GM23248 (cell line): ENCODE results near the gene LOC128125822.

Experiments used
- EZH2 ChIP-seq: fragments of 200-600 bp; sonication (generic); IDR thresholded peaks from 2 replicates; pipeline ENCODE4 v1.6.1; 2018; ENCODE audit warnings: antibody characterized with exemption, mild to moderate bottlenecking; ENCODE audit not compliant: insufficient read depth, poor library complexity, severe bottlenecking
- EZH2phosphoT487 ChIP-seq: fragments of 200-600 bp; sonication (generic); IDR thresholded peaks from 2 replicates; pipeline ENCODE4 v1.6.1; 2018; ENCODE audit warnings: antibody characterized with exemption, moderate library complexity, mild to moderate bottlenecking, low read depth; ENCODE audit not compliant: insufficient read depth

DNA sequence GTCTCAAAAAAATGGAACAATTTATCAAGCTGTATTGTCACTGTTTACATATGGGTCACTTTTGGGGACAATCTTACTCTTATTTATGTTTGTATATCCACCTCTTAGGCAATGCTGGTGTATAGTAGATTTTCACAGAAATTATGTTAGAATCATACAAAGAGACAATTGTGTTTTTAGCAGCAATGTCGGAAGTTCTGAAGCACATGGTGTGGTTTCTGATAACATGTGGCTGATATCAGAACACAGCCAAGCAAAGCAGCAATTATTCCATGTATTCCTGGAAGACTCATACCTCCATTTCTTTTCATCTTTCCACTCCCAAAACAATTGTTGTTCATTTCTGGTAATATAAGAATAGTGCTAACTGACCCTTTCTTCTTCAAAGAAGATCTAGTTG lies 17.5 kb upstream of the LOC128125822 start:
- TF ChIP-seq EZH2 (no peak), EZH2phosphoT487 (no peak)
